Prostate gland (tissue), 2 donors: ENCODE results near the gene LCE2D. TPM values are rescaled to one million over a fixed set of nuclear protein-coding genes. Genes with fewer than 3 reads are reported as not detected.
"Not testable (repeated sequence)": the region's sequence is repeated elsewhere in the genome, so short reads cannot be mapped to it uniquely, and the experiment has no call there.

Experiments
- DNase-seq: peaks from one replicate; pipeline ENCODE4 v3.0.0-alpha.2; 2019; ENCODE audit warnings: low spot score
- H3K27ac ChIP-seq, 2 donors: fragments of 200-600 bp; sonication (generic); 2 replicates each; pipeline ENCODE4 v1.5.1; 2017 to 2019
- H3K27me3 ChIP-seq: fragments of 200-600 bp; sonication (generic); replicated peaks from 2 replicates; pipeline ENCODE4 v1.5.1; 2019; ENCODE audit not compliant: insufficient read depth
- H3K36me3 ChIP-seq, 2 donors: fragments of 200-600 bp; sonication (generic); 1 replicate in 1 of 2; 2 replicates in 1 of 2; pipeline versions ENCODE4 v1.5.1 to v1.8.1; 2017 to 2019
- H3K4me1 ChIP-seq: fragments of 200-600 bp; sonication (generic); replicated peaks from 2 replicates; pipeline ENCODE4 v1.5.1; 2019
- H3K4me3 ChIP-seq, 2 donors: fragments of 200-600 bp; sonication (generic); 2 replicates each; pipeline ENCODE4 v1.5.1; 2017 to 2019
- H3K9me3 ChIP-seq: fragments of 200-600 bp; sonication (generic); 2 replicates; pipeline ENCODE4 v1.5.1; 2017
- CTCF ChIP-seq, 4 experiments: fragments of 200-600 bp in 2 of 4; fragments of 450-650 bp in 2 of 4; sonication (generic) in 2 of 4; IDR thresholded peaks; 1 replicate in 3 of 4; 2 replicates in 1 of 4; pipeline ENCODE4 v1.5.1; 2016 to 2019; ENCODE audit warnings: antibody characterized with exemption in 4 of 4, mild to moderate bottlenecking in 2 of 4, moderate library complexity in 2 of 4
- POLR2A ChIP-seq: fragments of 450-650 bp; IDR thresholded peaks from one replicate; pipeline ENCODE4 v1.6.1; 2016; ENCODE audit warnings: antibody characterized with exemption, mild to moderate bottlenecking
- POLR2AphosphoS5 ChIP-seq: sonication (generic); formaldehyde crosslinking; IDR thresholded peaks from one replicate; pipeline ENCODE4 v1.6.1; 2017; ENCODE audit warnings: antibody characterized with exemption
- WGBS: methylation state at CpG from one replicate; pipeline ENCODE4 v1.1.5; 2018; 5-methylcytosine and 5-hydroxymethylcytosine counted together
- intact Hi-C: fragments of 100-400 bp; cut with DNase I; formaldehyde crosslinking; loops from one replicate; pipeline ENCODE4 v1.14.2; 2022
- total RNA-seq, 2 donors: library from RNA; depleted of rRNA; stranded (reverse); fragments of >200 nt; gene quantifications; one replicate each; pipeline ENCODE4 v1.1.0, GENCODE V29; 2016

LCE2D gene
- total RNA-seq, 2 donors from 2014 or later, result not detected

- H3K4me1 ChIP-seq, result no peaks in the 10 kb centered on the region
- intact Hi-C loops, result no loop called here
- H3K4me3 ChIP-seq, result no peak overlapping the region
- WGBS, result 85% methylated on average over 5 of the region's 5 CpGs
- no peaks in the 10 kb centered on the region for H3K36me3 ChIP-seq
- TF ChIP-seq POLR2AphosphoS5, result no peak
- no peak for TF ChIP-seq POLR2A
- no peak for TF ChIP-seq CTCF (IDR thresholded peaks at IDR 0.05)
- H3K9me3 ChIP-seq, result no peaks in the 10 kb centered on the region
- no peak for DNase-seq
- no peak overlapping the region for H3K27ac ChIP-seq
- no peaks in the 10 kb centered on the region for H3K27me3 ChIP-seq
Measured at GRCh38 chr1:152667648-152668047, 4.5 kb downstream of the LCE2D start.

DNA sequence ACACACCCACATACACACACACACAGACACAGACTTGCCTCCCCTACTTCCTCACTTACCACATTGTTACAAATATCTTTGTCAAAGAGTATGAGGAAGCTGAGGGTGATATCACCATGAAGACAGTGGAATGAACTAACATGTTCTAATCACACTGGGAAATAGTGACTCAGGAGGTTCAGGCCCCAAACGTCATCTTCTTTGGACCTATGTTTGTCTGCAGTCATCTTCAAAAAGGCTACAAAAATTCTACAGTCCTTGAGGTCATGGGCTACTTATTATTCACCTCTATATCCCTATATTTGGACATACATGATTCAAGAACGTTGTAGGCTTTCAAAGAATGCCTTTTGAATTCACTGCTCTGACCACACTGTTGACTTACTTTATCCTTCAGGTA lies 9.8 kb downstream of the LCE2D start:
- Histone ChIP-seq H3K4me3 (no peak overlapping the region), H3K27me3 (no peaks in the 10 kb centered on the region), H3K4me1 (no peaks in the 10 kb centered on the region), H3K27ac (no peak overlapping the region), H3K9me3 (no peaks in the 10 kb centered on the region), H3K36me3 (no peaks in the 10 kb centered on the region)
- WGBS, result 52% methylated on average over 2 of the region's 2 CpGs
- TF ChIP-seq POLR2A (no peak), POLR2AphosphoS5 (no peak), CTCF (IDR thresholded peaks at IDR 0.05) (no peak)
- intact Hi-C loops, result no loop called here
- DNase-seq, result no peak

- H3K27me3 ChIP-seq, H3K4me1 ChIP-seq, DNase-seq, H3K27ac ChIP-seq, intact Hi-C loops, H3K9me3 ChIP-seq, H3K4me3 ChIP-seq, H3K36me3 ChIP-seq: not testable (repeated sequence)
- 87% methylated on average over 3 of the region's 3 CpGs for WGBS
Measured at GRCh38 chr1:152674983-152675382, 11.8 kb downstream of the LCE2D start, which contains the start of gene LCE2C. Gene LCE2C, plus strand, starts transcription at chr1:152675279. Its CDS starts 737 bp downstream, at chr1:152676016.

- intact Hi-C loops, result no loop called here
- DNase-seq, result no peak
- no peaks in the 10 kb centered on the region for H3K4me1 ChIP-seq
Measured at GRCh38 chr1:152679459-152679858, 16.3 kb downstream of the LCE2D start.

GRCh38 chr1:152681616-152682015 lies 18.4 kb downstream of the LCE2D start:
- DNase-seq, result no peak
- intact Hi-C loops, result no loop called here
- TF ChIP-seq POLR2AphosphoS5, result no peak
- TF ChIP-seq POLR2A, result no peak
- no peak for TF ChIP-seq CTCF (IDR thresholded peaks at IDR 0.05)

More at GRCh38 chr1:152679459-152679858, 16.3 kb downstream of the LCE2D start:
- TF ChIP-seq CTCF (IDR thresholded peaks at IDR 0.05) (no peak), POLR2A (no peak), POLR2AphosphoS5 (no peak)
- no peaks in the 10 kb centered on the region for H3K27me3 ChIP-seq
- H3K4me3 ChIP-seq, result no peak overlapping the region
- no peaks in the 10 kb centered on the region for H3K36me3 ChIP-seq
- WGBS, result 84% methylated on average over 6 of the region's 6 CpGs
- H3K9me3 ChIP-seq, result no peaks in the 10 kb centered on the region
- no peak overlapping the region for H3K27ac ChIP-seq

More at GRCh38 chr1:152681616-152682015, 18.4 kb downstream of the LCE2D start:
- H3K27me3 ChIP-seq, result no peaks in the 10 kb centered on the region
- no peaks in the 10 kb centered on the region for H3K36me3 ChIP-seq
- WGBS, result 69% methylated on average over 2 of the region's 2 CpGs
- H3K4me3 ChIP-seq, result no peak overlapping the region
- no peaks in the 10 kb centered on the region for H3K4me1 ChIP-seq
- no peak overlapping the region for H3K27ac ChIP-seq
- H3K9me3 ChIP-seq, result no peaks in the 10 kb centered on the region
